Stimulated activated CD4-positive, alpha-beta T cell treated with anti-CD3 and anti-CD28 coated beads, Interleukin-1b, Interleukin-23, amount 100 ng/mL, for 48 hours (primary cell): ENCODE measurements around the gene KDM7A.
"Not testable (repeated sequence)": the region's sequence is repeated elsewhere in the genome, so short reads cannot be mapped to it uniquely, and the experiment has no call there.

ENCODE experiments used
- DNase-seq: peaks from one replicate; pipeline ENCODE4 v3.0.0-alpha.2; 2020

KDM7A gene

DNA sequence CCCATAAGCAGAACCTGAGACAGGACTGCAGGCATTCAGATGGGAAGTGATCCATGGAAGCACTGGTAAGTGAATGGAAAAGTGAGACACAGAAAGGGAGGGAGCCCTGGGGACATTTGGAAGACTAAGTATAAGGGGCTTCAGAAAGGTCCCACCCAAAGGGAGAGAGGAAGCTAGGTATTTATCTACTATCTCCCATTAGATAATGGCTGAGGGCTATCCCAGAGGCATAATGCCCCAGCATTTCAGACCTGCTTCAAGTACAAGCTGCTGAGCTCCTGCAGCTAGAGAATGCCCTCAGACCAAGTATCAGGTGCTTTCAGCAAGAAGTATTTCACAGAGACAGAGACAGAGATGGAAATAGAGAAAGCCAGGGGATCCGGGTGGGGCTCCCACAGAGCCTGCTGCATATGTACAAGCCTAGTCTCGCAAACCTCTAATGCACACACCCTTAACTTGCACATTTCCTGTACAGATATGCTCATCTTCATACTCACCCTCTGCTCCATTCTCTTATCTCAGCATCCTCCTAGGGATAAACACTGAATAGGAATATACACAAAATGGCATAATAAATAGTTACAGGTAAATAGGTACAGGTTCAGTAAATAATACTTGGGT lies 20.2 kb downstream of the KDM7A start:
- no peak for DNase-seq

DNA sequence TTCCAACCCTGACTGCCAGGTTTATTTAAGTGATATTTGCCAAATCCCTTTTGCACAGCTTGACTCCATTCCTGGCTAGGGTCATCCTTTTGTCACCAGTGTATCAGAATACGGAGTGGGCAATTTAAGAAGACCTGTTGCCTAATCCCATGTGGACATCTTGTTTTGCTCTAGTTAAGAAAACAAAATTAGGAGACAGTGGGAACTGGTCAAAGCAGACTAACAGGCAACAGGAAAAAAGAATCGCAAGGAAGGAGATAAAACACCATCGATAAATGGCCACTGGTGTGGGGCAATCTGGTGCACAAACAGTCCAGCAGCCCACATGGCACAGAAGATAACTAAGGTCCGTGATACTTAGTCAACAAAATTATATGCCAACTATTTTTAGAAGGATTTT lies 21.4 kb downstream of the KDM7A start:
- DNase-seq = no peak

- no peak for DNase-seq
Observed at GRCh38 chr7:140153666-140154161, 23.1 kb downstream of the KDM7A start.

GRCh38 chr7:140146574-140146973 lies 30.2 kb downstream of the KDM7A start:
- no peak for DNase-seq

- DNase-seq = no peak
Observed at GRCh38 chr7:140145709-140146108, 31.1 kb downstream of the KDM7A start.

DNA sequence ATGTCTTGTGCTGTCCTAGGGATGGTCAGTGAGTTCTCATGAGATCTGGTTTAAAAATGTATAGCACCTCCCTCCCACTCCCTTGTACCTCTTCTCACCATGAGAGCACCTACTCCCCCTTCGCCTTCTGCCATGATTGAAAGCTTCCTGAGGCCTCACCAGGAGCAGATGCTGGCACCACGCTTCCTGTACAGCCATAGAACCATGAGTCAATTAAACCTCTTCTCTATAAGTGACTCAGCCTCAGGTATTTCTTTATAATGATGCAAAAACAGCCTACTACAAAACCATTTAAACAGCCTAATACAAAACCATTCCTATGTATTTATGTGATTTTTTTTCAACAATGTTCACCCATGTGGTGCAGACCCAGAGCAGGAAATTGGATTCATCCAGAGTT lies 32.0 kb downstream of the KDM7A start:
- no peak for DNase-seq

DNA sequence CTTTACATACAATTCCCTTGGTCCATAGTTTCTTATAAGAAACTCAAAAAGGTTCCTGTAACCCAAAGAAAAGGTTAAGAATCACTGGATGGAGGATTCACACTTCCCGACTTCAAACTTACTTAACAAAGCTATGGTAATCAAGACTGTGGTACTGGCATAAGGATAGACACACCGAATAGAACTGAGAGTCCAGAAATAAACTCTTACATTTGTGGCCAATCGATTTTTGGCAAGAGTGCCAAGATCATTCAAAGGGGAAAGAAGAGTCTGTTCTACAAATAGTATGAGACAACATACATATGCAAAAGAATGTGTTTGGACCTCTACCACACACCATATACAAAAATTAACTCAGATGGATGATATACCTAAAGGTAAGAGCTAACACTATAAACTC lies 32.8 kb downstream of the KDM7A start:
- DNase-seq = no peak

DNA sequence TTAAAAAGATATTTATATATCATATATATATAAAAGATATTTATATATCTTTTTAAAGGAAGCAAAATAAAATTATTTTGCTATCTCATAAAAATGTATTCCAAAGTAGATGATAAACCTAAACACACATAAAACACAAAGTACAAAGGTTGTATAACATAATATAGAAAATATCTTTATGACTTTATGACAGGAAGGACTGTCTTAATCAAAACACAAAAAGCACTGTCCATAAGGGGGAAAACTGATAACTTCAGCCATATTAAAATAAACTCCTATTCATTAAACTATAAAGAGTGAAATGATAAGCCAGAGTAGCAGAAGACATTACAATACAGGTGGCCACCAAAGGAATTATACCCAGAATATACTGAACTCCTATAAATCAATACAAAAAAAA lies 34.8 kb downstream of the KDM7A start:
- DNase-seq = no peak

DNA sequence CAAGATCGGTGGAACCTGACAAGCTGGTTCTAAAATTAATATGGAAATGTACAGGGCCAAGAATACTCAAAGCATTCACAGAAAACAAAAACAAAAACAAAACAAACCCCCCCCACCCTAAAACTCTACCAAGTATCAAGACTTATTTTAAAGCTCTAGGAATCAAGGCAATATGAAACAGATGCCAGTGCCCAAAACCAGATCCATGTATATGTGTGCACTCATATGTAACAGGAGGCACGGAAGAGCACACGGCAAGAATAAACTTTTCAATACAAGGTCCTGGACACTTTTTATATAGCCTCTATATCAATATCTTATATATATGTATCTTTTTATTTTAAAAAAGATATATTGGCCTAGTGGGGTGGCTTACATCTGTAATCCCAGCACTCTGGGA lies 35.5 kb downstream of the KDM7A start:
- no peak for DNase-seq

DNA sequence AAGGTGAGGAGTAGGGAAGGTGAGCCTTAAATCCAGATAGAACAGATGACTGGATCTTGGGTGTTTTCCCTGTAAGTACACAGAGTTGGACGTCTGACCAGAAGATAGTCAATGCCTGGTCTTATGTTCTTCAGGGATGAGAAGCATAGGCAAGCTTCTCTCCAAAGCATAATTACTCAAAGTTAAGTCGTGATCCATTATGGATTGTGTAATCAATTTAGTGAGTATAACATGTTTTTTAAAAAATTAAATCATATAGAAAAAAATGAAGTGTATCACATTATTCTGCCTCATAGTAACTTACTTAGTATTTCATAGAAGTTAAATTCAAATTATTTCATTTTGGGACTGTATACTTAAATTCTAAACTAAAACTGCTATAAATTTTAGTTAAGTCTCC lies 39.7 kb downstream of the KDM7A start:
- DNase-seq = no peak

DNA sequence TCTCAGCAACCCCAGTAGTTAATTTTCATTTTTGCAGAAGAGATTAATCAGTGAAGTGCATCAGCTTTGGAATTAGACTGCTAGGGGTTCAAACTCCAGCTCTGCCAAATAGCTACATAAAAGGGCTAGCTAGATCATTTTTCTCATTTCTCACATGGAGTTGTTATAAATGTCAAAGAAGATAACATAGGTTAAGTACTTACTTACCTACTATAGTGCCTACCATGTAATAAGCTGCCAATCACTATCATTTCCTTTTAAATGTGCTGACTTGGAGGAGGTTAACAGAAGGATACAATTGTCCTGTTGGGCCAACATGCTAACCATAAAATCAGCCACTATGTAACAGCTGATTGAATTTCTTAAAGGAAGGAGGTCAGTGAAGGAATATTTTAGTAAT lies 40.7 kb downstream of the KDM7A start:
- DNase-seq = no peak

DNA sequence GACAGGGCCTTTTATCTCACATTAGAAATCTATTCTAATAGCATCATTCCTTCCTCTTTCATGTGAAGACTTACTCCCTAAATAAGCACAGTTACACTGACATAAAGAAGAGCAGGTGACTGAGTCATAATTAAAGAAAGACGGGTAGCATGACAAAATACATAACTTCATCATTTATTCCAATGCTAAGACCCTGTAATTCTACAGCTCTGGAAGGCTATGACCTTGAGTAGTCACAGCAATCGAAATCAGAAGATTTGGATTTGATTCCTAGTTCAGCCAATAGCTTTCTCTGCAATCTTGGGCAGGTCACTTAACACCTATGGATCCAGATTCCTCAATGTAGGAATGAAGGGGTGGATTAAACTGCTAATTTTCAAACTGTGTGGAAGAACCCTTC lies 42.7 kb downstream of the KDM7A start:
- DNase-seq = no peak

DNA sequence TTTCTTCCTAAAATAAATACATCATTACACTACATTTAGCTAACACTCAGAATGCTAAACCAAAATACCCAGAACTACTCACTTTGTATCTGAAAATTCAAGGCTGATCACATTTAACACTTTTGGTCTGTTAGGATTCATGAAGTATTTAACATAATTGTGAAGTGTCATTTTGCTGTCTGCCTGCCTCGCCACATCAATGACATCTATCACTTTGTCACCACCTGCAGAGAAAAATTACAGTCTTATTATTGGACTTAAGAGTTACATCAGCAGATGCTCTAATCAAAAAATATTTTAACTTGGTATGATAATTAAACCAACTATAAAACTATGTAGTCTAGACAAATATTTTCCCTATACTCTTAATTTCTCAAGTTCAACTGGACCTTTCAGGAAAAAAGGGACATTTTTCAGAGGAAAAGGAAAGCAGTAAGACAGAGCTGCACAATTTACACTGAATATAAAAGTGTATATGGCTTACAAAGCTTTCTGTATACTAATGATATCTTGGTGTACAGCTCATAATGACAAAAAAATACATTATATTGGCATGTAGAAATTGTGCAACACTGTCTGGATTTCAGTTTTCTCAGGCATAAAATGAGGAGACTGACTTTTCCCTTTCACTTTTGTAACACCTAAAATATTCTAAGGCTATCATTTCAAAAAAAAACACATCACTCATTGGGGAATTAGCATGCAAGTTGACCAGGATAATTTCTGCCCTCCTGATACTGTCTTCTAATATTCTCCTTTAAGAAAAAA lies 49.2 kb downstream of the KDM7A start:
- no peak for DNase-seq

DNA sequence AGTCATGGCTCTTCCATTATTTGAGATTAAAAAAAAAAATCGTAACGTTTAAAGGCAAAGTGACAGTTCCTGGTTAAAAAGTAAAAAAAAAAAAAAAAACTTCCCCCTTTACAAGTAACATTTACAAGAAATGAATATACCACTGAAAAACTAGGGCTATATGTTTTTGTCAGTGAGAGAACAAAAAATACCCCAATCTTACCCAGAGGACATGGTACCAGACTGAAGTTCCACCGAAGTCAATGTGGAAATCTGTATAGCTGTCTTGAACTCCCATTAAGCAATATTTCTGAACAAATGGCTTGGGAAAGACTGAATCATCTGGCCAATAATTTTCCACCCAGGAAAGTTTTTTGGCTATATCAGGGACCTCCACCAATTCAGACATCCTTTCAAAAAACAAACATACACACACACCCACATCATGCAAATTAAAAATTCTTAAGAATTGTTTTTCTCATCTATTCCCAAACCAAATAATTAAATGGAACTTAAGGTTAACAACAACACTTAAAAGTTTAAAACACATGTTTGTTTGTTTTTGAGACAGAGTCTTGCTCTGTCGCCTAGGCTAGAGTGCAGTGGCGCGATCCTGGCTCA lies 50.2 kb downstream of the KDM7A start:
- DNase-seq = no peak

GRCh38 chr7:140122965-140123364 lies 53.8 kb downstream of the KDM7A start:
- DNase-seq = no peak

GRCh38 chr7:140121326-140121725 lies 55.5 kb downstream of the KDM7A start:
- no peak for DNase-seq

GRCh38 chr7:140114817-140115216 lies 62.0 kb downstream of the KDM7A start:
- DNase-seq = not testable (repeated sequence)

DNA sequence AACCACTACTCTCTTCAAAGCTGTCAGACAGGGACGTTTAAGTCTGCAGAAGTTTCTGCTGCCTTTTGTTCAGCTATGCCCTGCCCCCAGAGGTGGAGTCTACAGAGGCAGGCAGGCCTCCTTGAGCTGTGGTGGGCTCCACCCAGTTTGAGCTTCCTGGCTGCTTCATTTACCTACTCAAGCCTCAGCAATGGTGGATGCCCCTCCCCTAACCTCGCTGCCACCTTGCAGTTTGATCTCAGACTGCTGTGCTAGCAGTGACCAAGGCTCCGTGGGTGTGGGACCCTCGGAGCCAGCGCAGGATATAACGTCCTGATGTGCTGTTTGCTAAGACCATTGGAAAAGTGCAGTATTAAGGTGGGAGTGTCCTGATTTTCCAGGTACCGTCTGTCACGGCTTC lies 68.0 kb downstream of the KDM7A start:
- not testable (repeated sequence) for DNase-seq

- DNase-seq = no peak
Observed at GRCh38 chr7:140096459-140096858, 80.3 kb downstream of the KDM7A start.

DNA sequence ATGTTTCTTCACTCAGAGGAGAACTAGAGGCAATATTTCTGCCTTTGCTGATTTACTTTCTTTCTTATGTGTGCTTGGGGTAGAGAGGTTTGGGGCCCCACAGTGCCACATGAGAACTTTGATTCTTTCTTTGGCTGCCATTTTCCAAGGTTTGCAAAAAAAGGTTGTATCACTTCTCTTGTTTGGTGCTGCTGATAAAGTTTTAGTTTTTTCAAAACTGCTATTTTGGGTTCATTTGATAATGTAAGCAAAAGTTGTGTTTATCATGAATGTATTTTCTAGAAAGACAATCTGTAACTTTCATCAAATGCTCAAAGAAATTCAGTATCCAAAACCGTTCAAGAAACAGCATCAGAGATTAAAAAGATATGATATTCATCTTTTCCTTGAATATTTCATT lies 83.4 kb downstream of the KDM7A start:
- no peak for DNase-seq

DNA sequence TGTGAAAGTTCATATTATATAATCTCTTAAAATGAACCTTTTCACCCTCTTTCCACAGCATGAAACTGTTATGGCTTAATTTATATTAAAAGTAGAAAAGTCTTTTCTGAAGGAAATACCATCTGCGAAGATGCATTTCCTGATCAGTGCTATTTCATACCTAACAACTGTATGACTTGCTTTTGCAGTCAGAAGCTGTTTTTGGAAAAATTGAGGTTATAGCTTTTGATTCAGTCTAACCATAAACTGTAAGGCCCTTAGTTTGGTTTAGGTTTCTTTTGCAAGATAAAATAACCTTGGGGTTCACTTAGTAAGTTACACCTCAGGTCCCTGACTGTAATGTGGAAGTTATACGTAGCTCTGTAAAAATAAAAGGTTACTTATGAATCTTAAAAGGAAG lies 91.3 kb downstream of the KDM7A start:
- no peak for DNase-seq

DNA sequence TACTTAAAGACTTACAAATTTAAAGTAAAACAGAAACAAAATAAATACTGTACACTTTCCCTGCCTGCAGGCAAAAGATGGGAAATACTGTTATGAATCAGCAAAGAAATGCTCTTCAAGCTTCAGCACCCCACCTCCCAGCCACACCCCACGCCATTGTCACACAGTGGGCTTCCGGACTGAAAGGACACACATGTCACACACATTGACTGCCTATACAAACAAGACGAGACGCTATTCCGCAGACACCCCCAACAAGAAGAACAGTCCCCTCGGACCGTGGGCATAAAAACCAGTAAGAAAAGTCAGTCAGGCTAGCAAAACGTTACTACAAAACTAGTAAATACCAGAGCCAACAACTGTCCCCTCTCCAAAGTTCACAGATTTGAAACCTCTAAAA lies 91.8 kb downstream of the KDM7A start:
- DNase-seq = peak; percentile 27

GRCh38 chr7:140084142-140084655 lies 92.6 kb downstream of the KDM7A start:
- no peak for DNase-seq

DNA sequence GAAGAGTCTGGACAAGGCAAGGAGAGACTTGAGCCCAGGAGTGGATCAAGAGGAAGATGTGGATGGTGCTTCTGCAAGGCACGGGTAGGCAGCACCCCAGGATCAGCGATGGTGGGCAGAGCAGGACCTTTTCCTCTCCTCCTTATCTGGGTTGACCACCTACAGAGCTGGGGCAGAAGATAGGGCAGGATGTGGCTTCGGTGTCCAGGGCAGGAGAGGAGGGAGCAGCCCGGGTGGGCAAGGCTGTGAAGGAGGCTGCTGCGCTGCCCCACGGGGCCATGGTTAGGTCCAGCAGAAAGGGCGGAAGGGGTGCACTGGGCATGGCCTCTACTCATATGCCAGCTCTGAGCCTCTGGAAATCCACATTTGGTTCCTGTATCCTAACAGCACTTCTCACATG lies 94.0 kb downstream of the KDM7A start:
- DNase-seq = no peak
